Skin epidermis (tissue), 12 donors: ENCODE data around the gene KCNQ4.

Experiments used
- H3K27ac ChIP-seq, 21 experiments: fragments of 200-600 bp; sonication (generic) in 11 of 21; one replicate each; pipeline ENCODE4 v1.5.0; 2020; ENCODE audit warnings: mild to moderate bottlenecking in 3 of 21, inconsistent platforms in 2 of 21, moderate library complexity in 2 of 21
- H3K4me3 ChIP-seq, 7 experiments: fragments of 200-600 bp; sonication (generic) in 2 of 7; one replicate each; pipeline ENCODE4 v1.5.0; 2020; ENCODE audit warnings: inconsistent platforms in 2 of 7, mild to moderate bottlenecking in 2 of 7, moderate library complexity in 1 of 7

The KCNQ4 gene

GRCh38 chr1:40753142-40753882 is 30.3 kb upstream of the KCNQ4 start:
- no peak overlapping the region for H3K4me3 ChIP-seq
- no peak overlapping the region for H3K27ac ChIP-seq

- peak overlapping the region in 1 of 21 experiments; percentile 28 for H3K27ac ChIP-seq
Measured at GRCh38 chr1:40754201-40754600, 29.4 kb upstream of the KCNQ4 start.

GRCh38 chr1:40755067-40755466 is 28.5 kb upstream of the KCNQ4 start:
- Histone ChIP-seq H3K27ac (peak overlapping the region in 2 of 21 experiments; percentile 18 to 28), H3K4me3 (no peak overlapping the region)

More at GRCh38 chr1:40754201-40754600, 29.4 kb upstream of the KCNQ4 start:
- H3K4me3 ChIP-seq, result no peak overlapping the region

DNA sequence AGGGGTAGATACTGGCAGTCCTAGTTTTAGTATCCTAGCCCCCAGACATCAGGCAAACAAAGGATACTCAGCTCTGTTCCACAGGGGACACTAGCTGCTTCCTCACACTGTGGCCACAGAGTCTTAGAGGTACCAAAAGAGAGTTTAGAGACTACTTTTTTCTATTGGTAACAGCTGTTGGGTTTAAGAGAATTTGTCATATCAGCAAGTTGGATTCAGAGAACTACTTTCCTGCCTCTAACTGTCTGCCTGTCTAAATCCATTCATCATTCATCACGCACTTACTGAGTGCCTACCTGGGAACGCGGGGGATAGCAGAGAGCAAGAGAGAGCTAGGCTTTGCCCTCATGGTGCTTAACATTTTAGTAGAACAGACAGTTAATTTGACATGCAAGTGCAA is 27.1 kb upstream of the KCNQ4 start:
- Histone ChIP-seq H3K4me3 (no peak overlapping the region), H3K27ac (no peak overlapping the region)

- no peak overlapping the region for H3K27ac ChIP-seq
- no peak overlapping the region for H3K4me3 ChIP-seq
Measured at GRCh38 chr1:40757084-40757483, 26.5 kb upstream of the KCNQ4 start.

- no peak overlapping the region for H3K27ac ChIP-seq
- H3K4me3 ChIP-seq, result no peak overlapping the region
Measured at GRCh38 chr1:40758004-40758403, 25.6 kb upstream of the KCNQ4 start.

GRCh38 chr1:40758578-40759343 is 24.8 kb upstream of the KCNQ4 start:
- H3K27ac ChIP-seq, result no peak overlapping the region
- H3K4me3 ChIP-seq, result no peak overlapping the region

DNA sequence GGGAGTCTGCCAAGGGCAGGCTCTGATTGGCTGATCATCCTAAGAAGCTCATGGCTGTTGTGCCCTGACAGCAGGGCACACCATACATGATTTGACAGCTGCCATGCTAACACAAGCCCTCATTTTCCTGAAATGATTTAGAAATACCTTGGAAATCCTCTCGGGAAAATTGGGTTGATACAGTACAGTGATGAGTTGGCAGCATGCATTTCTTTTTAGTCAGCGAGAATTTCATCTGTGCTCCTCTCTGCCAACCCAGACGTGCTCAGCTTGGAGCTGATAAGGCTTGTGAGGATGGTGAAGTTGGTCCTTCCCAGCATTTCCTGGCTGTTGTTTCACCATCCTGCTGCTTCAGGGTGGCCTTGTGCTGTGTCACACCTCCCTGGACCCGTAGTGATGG is 22.6 kb upstream of the KCNQ4 start:
- no peak overlapping the region for H3K4me3 ChIP-seq
- H3K27ac ChIP-seq, result no peak overlapping the region

GRCh38 chr1:40762144-40762923 is 21.3 kb upstream of the KCNQ4 start:
- Histone ChIP-seq H3K4me3 (no peak overlapping the region), H3K27ac (no peak overlapping the region)

DNA sequence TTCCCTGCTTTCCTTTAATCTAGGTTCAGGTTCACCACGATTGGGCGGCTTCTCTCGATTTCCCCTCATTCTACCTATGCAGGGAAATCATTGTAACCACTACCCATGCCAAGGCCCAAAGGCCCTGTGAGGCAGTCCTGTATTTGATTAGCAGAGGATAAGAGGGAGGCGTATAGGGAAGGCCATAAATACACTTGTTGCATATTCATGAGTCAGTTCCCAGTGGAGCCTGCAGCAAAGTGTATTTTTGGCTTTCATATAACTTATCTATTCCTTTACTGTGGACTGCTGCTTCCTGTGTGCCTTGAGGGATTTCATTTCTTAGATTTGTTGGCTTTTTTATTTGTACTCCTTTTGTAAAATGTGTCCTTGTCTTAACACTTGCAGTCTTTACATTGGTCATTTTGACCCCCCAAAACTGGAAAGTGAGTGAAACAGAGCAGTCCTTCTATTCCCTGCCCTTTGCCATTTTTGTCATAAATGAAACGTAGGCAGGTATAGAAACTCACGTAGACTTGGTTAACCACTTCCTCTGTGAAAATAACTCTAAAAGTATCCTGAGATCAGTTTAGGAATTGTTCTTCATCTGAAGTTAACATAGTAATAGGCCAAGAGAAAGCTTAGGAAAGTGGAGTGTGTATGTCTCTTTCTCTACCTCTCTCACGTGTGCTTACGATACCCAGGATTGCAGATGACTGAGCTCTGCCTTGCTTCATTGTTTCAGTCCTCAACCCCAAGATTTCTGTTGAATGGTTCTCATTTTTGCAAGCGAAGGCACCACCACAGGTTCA is 19.6 kb upstream of the KCNQ4 start:
- Histone ChIP-seq H3K27ac (peak overlapping the region in 1 of 21 experiments; percentile 4), H3K4me3 (no peak overlapping the region)

GRCh38 chr1:40764981-40765380 is 18.6 kb upstream of the KCNQ4 start:
- Histone ChIP-seq H3K4me3 (no peak overlapping the region), H3K27ac (no peak overlapping the region)

DNA sequence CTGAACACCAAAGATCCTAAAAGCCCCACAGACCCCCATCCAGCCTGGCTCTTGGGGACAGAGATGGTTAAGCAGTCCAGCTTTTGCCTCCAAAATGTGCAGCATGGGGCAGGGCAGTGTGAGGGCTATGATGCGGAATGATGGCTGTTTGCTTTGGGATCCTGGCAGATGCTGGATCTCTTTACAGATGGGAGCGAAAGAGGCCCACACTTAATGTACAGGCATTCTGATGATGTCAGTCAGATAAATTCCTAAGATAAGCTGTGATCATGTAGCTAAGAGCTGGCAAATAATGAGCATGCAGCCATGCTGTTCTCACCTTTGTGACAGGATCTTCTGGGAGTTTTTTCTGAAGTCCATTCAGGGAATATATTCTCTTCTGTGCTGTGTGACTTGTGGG is 17.6 kb upstream of the KCNQ4 start:
- H3K27ac ChIP-seq, result no peak overlapping the region
- no peak overlapping the region for H3K4me3 ChIP-seq

GRCh38 chr1:40766560-40766959 is 17.0 kb upstream of the KCNQ4 start:
- no peak overlapping the region for H3K27ac ChIP-seq
- H3K4me3 ChIP-seq, result no peak overlapping the region

DNA sequence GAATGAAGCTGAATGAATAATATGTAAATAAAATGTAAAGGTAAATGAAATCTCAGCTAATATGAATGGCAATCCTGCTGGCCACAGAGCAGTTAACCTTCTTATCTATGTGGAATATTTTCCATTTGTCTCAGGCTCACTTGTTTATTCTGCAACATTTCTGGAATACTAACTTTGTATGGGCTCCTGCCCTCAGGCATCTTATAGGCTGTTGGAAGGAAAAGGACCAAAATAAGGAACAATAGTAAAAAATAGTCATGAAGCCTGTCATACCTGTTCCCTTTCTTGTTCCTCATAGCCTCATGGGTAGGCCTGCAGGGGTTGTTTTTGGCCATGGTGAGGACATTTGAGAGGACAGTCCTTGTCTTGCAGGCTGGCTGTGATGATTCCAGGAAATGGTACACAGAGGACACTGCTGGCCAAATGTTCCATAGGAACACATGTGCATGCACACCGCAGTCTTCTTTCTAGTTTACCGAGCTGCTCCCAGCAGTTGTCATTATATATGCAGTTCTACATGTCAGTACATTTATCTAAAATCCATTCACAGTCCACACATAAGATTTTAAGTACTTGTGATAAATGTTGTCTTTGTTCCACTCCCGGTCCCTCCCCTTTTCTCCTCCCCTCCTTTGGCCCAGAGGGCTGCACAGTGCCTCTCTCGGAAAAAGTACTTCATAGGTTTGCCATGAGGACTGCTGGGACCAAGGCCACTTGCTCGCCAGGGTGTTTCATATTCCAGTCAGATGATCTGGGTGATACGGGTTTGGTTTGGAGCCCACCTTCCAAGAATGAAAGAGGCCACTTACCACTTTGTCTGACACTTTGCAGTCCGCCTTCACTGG is 15.2 kb upstream of the KCNQ4 start:
- Histone ChIP-seq H3K27ac (no peak overlapping the region), H3K4me3 (no peak overlapping the region)

- H3K27ac ChIP-seq, result peak overlapping the region in 3 of 21 experiments; percentile 8 to 57 (median 10)
Measured at GRCh38 chr1:40769815-40770214, 13.8 kb upstream of the KCNQ4 start.

DNA sequence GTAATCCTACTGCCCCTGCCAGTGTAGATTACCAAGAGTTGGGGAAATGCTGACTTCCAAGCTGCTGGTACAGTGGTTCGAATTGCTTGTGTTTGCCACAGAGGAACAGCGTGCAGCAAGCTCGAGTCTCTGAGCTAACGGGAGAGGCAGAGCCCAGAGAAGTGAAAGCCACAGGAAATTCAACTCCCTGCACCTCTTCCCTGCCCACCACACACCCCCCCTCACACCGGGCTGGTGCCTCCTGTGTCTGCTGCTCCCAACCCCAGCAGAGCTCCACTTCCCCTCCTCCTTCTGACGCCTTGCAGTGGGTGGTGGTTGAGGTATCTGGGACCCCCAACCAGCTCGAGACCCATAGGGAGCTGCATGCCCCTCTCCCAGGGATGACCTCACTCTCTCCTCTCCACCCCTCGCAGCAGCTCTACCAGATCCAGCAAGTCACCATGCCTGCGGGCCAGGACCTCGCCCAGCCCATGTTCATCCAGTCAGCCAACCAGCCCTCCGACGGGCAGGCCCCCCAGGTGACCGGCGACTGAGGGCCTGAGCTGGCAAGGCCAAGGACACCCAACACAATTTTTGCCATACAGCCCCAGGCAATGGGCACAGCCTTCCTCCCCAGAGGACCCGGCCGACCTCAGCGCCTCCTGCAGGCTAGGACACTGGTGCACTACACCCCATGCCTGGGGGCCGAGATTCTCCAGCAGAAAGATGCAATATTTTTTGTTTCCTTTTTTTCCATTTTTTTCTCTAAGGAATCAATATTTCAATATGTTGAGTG is 13.1 kb upstream of the KCNQ4 start:
- Histone ChIP-seq H3K27ac (peak overlapping the region in 3 of 21 experiments; percentile 8 to 57 (median 10)), H3K4me3 (no peak overlapping the region)

More at GRCh38 chr1:40769815-40770214, 13.8 kb upstream of the KCNQ4 start:
- no peak overlapping the region for H3K4me3 ChIP-seq

- Histone ChIP-seq H3K27ac (peak overlapping the region in 1 of 21 experiments; percentile 8), H3K4me3 (no peak overlapping the region)
Measured at GRCh38 chr1:40772146-40772955, 11.2 kb upstream of the KCNQ4 start.
